Gastroesophageal sphincter (tissue), 3 donors: ENCODE measurements around the gene LANCL2.

Experiments
- CTCF ChIP-seq, 4 experiments: fragments of 200-600 bp in 2 of 4; fragments of 450-650 bp in 2 of 4; sonication (generic) in 1 of 4; IDR thresholded peaks; one replicate each; pipeline ENCODE4 v1.5.1; 2017 to 2019; ENCODE audit warnings: antibody characterized with exemption in 4 of 4, mild to moderate bottlenecking in 2 of 4, moderate library complexity in 2 of 4
- POLR2A ChIP-seq, 2 donors: fragments of 450-650 bp; IDR thresholded peaks; one replicate each; pipeline ENCODE4 v1.6.1; 2017; ENCODE audit warnings: antibody characterized with exemption in 2 of 2, mild to moderate bottlenecking in 2 of 2, moderate library complexity in 1 of 2

GRCh38 chr7:55468495-55468894 lies 103.4 kb downstream of the LANCL2 start:
- no peak for TF ChIP-seq POLR2A (IDR thresholded peaks at IDR 0.05)
- TF ChIP-seq CTCF (IDR thresholded peaks at IDR 0.05), result no peak
